Ectodermal cell (in vitro differentiated cells): ENCODE results near the gene GRAMD2A.
"Not testable (repeated sequence)": the region's sequence is repeated elsewhere in the genome, so short reads cannot be mapped to it uniquely, and the experiment has no call there.

ENCODE experiments used
- H3K27ac ChIP-seq: 2 replicates; pipeline ENCODE4 v1.7.0; 2013; ENCODE audit warnings: mild to moderate bottlenecking, low read depth, low read length; ENCODE audit not compliant: insufficient read depth, poor library complexity, severe bottlenecking
- H3K27me3 ChIP-seq: 2 replicates; pipeline ENCODE4 v1.7.0; 2013; ENCODE audit warnings: mild to moderate bottlenecking, low read length; ENCODE audit not compliant: insufficient read depth, control insufficient read depth, poor library complexity, severe bottlenecking
- H3K36me3 ChIP-seq: one replicate; pipeline ENCODE4 v1.7.0; 2013; ENCODE audit warnings: low read length; ENCODE audit not compliant: control insufficient read depth, insufficient read depth
- H3K4me1 ChIP-seq: one replicate; pipeline ENCODE4 v1.7.0; 2013; ENCODE audit warnings: low read length; ENCODE audit not compliant: control insufficient read depth, insufficient read depth
- H3K4me3 ChIP-seq: 2 replicates; pipeline ENCODE4 v1.7.0; 2013; ENCODE audit warnings: low read depth, low read length, control low read depth; ENCODE audit not compliant: insufficient read depth
- H3K9me3 ChIP-seq: 2 replicates; pipeline ENCODE4 v1.7.0; 2013; ENCODE audit warnings: mild to moderate bottlenecking, low read length, moderate library complexity; ENCODE audit not compliant: control insufficient read depth
- WGBS, 2 experiments: methylation state at CpG; one replicate each; pipeline ENCODE4 v1.1.7; 2013; ENCODE audit warnings: missing lambda C conversion rate in 2 of 2; 5-methylcytosine and 5-hydroxymethylcytosine counted together

The GRAMD2A gene

GRCh38 chr15:72176159-72176558, 21.4 kb downstream of the GRAMD2A start:
- Histone ChIP-seq H3K27me3 (no peaks in the 10 kb centered on the region), H3K27ac (no peak overlapping the region), H3K36me3 (no peaks in the 10 kb centered on the region), H3K4me1 (peaks cover 15% of the 10 kb centered on the region), H3K4me3 (no peak overlapping the region), H3K9me3 (no peaks in the 10 kb centered on the region)
- 92% methylated on average over 6 of the region's 6 CpGs for WGBS, 2 experiments

- no peaks in the 10 kb centered on the region for H3K9me3 ChIP-seq
- 91% methylated on average over 15 of the region's 15 CpGs for WGBS, 2 experiments
- no peak overlapping the region for H3K4me3 ChIP-seq
- H3K4me1 ChIP-seq: peaks cover 13% of the 10 kb centered on the region
- no peaks in the 10 kb centered on the region for H3K36me3 ChIP-seq
- H3K27me3 ChIP-seq: no peaks in the 10 kb centered on the region
- H3K27ac ChIP-seq: no peak overlapping the region
Observed at GRCh38 chr15:72175186-72176044, 22.2 kb downstream of the GRAMD2A start.

- 84 to 88% methylated on average over 5 of the region's 5 CpGs for WGBS, 2 experiments
- Histone ChIP-seq H3K4me1 (peaks cover 6% of the 10 kb centered on the region), H3K27me3 (no peaks in the 10 kb centered on the region), H3K4me3 (no peak overlapping the region), H3K27ac (no peak overlapping the region), H3K36me3 (no peaks in the 10 kb centered on the region), H3K9me3 (no peaks in the 10 kb centered on the region)
Observed at GRCh38 chr15:72174551-72175165, 22.9 kb downstream of the GRAMD2A start.

GRCh38 chr15:72173864-72174550, 23.6 kb downstream of the GRAMD2A start:
- Histone ChIP-seq H3K9me3 (no peaks in the 10 kb centered on the region), H3K36me3 (no peaks in the 10 kb centered on the region), H3K4me1 (no peaks in the 10 kb centered on the region), H3K27me3 (no peaks in the 10 kb centered on the region), H3K27ac (no peak overlapping the region), H3K4me3 (no peak overlapping the region)
- WGBS, 2 experiments: 95 to 96% methylated on average over 12 of the region's 12 CpGs

- WGBS, 2 experiments: 91 to 92% methylated on average over 6 of the region's 6 CpGs
- Histone ChIP-seq H3K27me3 (no peaks in the 10 kb centered on the region), H3K4me1 (peaks cover 2% of the 10 kb centered on the region), H3K9me3 (no peaks in the 10 kb centered on the region), H3K4me3 (no peak overlapping the region), H3K27ac (no peak overlapping the region), H3K36me3 (no peaks in the 10 kb centered on the region)
Observed at GRCh38 chr15:72173401-72173800, 24.2 kb downstream of the GRAMD2A start.

GRCh38 chr15:72172796-72173195, 24.8 kb downstream of the GRAMD2A start:
- Histone ChIP-seq H3K27me3 (no peaks in the 10 kb centered on the region), H3K4me1 (peaks cover 2% of the 10 kb centered on the region), H3K27ac (no peak overlapping the region), H3K36me3 (no peaks in the 10 kb centered on the region), H3K9me3 (no peaks in the 10 kb centered on the region), H3K4me3 (no peak overlapping the region)
- 80 to 81% methylated on average over 5 of the region's 5 CpGs for WGBS, 2 experiments

GRCh38 chr15:72171978-72172377, 25.6 kb downstream of the GRAMD2A start:
- H3K4me3 ChIP-seq, H3K36me3 ChIP-seq, H3K4me1 ChIP-seq, H3K27ac ChIP-seq, H3K27me3 ChIP-seq, H3K9me3 ChIP-seq: not testable (repeated sequence)
- WGBS, 2 experiments: 89 to 93% methylated on average over 10 of the region's 10 CpGs

- 94 to 97% methylated on average over 7 of the region's 7 CpGs for WGBS, 2 experiments
Observed at GRCh38 chr15:72170691-72171090, 26.9 kb downstream of the GRAMD2A start.

GRCh38 chr15:72169921-72170611, 27.5 kb downstream of the GRAMD2A start:
- Histone ChIP-seq H3K4me1 (peaks cover 2% of the 10 kb centered on the region), H3K9me3 (no peaks in the 10 kb centered on the region), H3K27ac (no peak overlapping the region), H3K4me3 (no peak overlapping the region), H3K27me3 (no peaks in the 10 kb centered on the region), H3K36me3 (no peaks in the 10 kb centered on the region)
- 96% methylated on average over 16 of the region's 16 CpGs for WGBS, 2 experiments

More at GRCh38 chr15:72170691-72171090, 26.9 kb downstream of the GRAMD2A start:
- Histone ChIP-seq H3K27ac (no peak overlapping the region), H3K36me3 (no peaks in the 10 kb centered on the region), H3K4me1 (peaks cover 2% of the 10 kb centered on the region), H3K4me3 (no peak overlapping the region), H3K9me3 (no peaks in the 10 kb centered on the region), H3K27me3 (no peaks in the 10 kb centered on the region)
